HEK293T (cell line): ENCODE measurements around the gene BBX.

Experiments used
- HDGF ChIP-seq: fragments of 450-650 bp; IDR thresholded peaks from 2 replicates; pipeline ENCODE4 v1.6.1; 2017; ENCODE audit warnings: antibody characterized with exemption, borderline replicate concordance
- L3MBTL2 ChIP-seq: fragments of 450-650 bp; conservative IDR thresholded peaks from 2 replicates; pipeline ENCODE4 v1.6.1; 2016; ENCODE audit warnings: mild to moderate bottlenecking

DNA sequence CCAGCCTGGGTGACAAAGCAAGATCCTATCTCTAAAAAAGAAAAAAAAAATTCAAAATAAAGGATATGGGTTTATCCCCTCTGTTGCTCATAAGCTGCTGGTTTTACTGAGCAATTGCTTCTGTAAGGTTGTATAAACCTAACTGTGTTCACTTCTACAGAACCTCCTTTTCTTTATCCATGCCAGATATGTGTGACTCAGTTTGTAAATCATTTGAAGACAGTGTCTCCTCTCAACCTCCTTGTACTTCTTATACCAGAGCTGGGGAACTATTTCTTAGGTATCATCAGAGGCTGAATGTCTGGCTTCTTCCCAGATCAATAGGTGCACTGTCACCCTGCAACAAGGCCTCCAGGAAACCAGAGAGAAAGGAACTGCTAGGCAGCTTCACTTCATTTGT is 294.3 kb downstream of the BBX start:
- no peak for TF ChIP-seq L3MBTL2
- TF ChIP-seq HDGF, result no peak
